ENCODE results near the gene CD160.

- TF ChIP-seq POLR2A (IDR thresholded peaks at IDR 0.05) (no peak), CTCF (IDR thresholded peaks at IDR 0.05) (no peak)
These were observed 54.1 kb downstream of the CD160 start for GRCh38 chr1:145773423-145773822.

Data from testis (tissue), 2 donors.